Activated CD4-positive, alpha-beta T cell treated with anti-CD3 and anti-CD28 coated beads, Interleukin-2, amount 50 U/mL, for 4 hours (primary cell): ENCODE measurements around the gene ABCF1.
"Not testable (repeated sequence)": the region's sequence is repeated elsewhere in the genome, so short reads cannot be mapped to it uniquely, and the experiment has no call there.

Experiments
- DNase-seq, 2 experiments: peaks; one replicate each; pipeline ENCODE4 v3.0.0-alpha.2; 2020

ABCF1 gene

DNA sequence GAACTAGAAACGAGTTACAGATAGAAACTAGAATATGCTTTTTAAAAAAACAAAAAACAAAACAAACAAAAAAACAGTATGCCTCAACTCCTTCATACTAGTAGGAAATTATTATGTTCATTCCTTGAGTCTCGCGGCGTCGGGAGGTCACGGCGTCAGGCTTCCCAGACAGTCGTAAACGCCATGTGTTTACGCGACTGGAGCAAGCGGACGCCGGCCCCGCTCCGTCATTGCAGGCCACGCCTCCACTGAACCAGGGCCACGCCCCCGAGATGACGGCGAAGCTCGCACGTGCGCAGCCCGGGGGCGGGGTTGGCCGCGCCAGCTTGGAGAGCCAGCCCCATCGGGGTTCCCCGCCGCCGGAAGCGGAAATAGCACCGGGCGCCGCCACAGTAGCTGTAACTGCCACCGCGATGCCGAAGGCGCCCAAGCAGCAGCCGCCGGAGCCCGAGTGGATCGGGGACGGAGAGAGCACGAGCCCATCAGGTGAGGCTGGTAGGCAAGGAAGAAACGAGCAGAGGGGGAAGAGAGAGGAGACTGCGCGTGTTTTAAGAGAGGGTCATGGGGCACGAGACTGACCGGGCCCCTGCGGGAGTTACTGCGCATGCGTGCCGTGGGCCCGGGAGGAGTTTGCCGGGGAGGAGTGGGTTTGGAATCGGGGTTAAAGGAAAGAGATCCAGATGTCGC, at the start of gene ABCF1:
Gene ABCF1 (plus strand): TSS at position 368 of the 687 bp plus-strand sequence. CDS start 46 bp downstream, at position 414.
- peak; percentile 99 for DNase-seq

DNA sequence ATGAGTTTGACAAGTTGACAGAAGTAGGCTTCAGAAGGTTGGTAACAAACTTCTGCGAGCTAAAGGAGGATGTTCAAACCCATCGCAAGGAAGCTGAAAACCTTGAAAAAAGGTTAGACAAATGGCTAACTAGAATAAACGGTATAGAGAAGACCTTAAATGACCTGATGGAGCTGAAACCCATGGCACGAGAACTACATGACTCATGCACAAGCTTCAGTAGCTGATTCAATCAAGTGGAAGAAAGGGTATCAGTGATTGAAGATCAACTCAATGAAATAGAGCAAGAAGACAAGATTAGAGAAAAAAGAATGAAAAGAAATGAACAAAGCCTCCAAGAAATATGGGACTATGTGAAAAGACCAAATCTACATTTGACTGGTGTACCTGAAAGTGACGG, 49.3 kb upstream of the ABCF1 start:
- not testable (repeated sequence) for DNase-seq

DNA sequence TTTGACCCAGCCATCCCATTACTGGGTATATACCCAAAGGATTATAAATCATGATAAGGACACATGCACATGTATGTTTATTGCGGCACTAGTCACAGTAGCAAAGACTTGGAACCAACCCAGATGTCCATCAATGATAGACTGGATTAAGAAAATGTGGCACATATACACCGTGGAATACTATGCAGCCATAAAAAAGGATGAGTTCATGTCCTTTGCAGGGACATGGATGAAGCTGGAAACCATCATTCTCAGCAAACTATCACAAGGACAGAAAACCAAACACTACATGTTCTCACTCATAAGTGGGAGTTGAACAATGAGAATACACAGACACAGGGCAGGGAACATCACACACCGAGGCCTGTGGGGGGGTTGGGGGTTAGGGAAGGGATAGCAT, 44.8 kb upstream of the ABCF1 start:
- not testable (repeated sequence) for DNase-seq

DNA sequence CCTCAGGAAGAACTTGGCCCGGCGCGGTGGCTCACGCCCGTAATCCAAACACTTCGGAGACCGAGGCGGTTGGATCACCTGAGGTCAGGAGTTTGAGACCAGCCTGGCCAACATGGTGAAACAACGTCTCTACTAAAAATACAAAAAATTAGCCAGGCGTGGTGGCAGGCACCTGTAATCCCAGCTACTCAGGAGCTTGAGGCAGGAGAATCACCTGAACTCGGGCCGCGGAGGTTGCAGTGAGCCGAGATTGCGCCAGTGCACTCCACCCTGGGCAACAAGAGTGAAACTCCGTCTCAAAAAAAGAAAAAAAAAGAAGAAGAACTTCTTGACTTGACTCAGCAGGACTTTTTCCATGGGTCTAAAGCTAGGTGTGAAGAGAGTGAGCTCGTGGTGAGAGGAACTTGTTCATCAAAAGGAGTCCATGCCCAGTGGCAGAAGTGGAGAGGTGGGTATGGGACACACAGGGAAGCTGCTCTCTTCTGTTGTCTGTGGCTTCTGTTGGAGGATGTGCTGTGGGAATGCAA, 41.8 kb upstream of the ABCF1 start:
- peak in 1 of 2 experiments; percentile 43 for DNase-seq

DNA sequence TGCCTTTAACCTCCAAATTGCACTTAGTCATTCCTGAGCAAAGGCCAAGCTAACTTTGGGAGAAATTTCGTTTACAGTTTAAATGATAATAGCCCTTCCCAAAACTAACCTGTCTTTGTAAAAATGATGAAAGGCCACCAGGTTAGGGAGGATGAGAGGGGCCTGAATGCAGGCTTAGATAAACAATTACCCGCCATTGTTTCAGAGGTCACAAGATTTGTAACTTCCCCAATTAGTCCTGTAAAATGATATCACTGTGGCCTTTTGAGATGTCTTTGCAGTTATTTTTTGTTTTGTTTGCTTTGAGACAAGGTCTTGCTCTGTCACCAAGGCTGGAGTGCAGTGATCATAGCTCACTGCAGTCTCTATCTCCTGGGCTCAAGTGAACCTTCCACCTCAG, 41.2 kb upstream of the ABCF1 start:
- DNase-seq = no peak

DNA sequence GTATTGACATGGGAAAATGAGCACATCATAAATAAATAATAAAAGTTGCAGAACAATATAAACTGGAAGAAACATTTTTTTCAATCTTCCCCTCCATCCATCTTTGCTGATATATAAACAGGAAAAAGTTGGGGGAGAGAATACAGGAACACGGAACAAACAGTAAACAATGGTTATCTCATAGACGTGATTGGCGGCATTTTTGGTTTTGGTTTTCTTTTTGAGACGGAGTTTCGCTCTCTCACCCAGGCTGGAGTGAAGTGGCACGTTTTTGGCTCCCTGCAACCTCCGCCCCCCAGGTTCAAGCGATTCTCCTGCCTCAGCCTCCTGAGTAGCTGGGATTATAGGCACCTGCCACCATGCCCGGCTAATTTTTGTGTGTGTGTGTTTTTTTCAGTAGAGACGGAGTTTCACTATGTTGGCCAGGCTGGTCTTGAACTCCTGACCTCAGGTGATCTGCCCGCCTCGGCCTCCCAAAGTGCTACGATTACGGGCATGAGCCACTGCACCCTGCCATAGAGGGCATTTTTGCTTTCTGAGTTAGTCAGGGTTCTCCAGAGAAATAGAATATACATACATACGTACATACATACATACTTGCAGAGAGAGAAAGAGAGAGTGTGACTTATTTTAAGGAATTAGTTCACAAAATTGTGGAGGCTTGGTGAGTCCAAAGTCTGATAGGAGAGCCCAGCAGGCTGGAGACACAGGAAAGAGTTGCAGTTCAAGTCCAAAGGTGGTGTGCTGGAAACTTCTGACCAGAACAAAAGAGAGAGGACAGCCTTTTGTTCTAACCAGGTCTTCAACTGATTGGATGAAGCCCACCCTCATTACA, 37.6 kb upstream of the ABCF1 start:
- no peak for DNase-seq

DNA sequence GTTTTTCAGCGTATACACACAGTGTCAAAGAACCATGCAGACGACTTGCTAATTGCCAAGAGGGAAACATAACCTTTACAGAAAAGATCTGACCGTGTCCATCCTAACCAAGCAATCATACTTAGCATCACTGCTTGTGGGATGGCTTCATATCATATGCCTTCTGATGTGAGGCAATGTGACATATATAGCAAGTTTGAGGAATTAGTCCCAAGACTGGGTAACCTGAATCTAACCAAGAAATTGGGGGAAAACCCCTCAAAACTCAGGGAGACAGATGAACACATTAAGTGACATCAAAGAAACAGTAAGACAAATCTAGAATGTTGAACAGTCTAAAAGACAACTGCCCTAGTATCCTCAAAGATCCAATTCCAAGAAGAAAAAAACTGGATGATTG, 33.3 kb upstream of the ABCF1 start:
- no peak for DNase-seq

DNA sequence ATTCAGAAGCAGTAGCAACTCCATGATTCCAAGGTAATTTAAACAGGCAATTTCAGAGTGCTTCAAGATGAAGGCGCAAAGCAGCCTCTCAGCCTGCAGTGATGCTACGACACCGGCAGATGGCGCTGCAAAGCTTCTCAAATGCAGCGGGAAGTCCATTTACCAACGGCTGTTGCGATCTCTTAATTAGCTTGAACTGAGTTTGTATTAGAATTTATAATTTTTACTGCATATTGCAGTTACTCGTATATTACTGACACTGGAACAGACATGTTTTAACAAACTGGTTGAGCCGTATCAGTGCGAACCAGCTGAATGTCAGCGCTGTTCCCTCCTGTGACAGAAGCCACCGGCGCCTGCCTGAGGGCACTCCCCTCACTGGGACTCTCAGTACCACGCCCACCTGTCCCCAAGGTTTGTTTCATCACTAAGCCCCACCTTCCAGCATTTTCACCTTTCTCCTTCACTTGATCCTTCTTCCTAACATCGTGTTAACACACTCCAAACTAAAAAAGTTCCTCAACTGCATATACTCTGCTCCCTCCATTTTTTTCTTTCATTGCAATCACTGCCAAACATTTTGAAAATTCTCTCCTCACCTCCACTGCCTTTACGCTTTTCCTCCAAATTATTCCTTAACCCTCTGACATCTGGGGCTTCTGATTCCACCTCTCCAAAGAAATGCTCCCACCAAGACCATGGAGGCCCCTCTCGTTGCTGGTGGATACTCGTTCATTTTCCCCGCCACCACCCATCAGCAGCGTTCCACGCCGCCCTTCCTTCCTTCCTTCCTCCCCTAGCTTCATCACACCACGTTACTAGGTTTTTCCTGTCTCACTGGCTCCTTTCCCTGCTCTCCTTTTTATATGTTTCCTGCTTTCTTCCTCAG, 29.5 kb upstream of the ABCF1 start:
- peak; percentile 72 for DNase-seq

DNA sequence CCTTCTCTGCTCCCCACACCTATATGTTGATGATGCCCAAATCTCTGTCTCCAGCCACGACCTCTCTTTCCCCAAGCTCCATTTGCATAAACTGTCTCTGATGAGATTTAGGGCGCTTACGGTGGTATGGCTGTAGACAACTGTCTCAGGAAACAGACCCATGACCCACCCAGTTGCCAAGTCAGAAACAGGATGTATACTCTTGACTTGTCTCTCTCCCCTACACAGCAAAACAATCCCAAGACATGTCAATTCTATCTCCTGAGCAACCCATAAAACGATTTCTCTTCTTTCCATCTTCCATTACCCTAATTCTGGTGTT, 28.9 kb upstream of the ABCF1 start:
- no peak for DNase-seq

DNA sequence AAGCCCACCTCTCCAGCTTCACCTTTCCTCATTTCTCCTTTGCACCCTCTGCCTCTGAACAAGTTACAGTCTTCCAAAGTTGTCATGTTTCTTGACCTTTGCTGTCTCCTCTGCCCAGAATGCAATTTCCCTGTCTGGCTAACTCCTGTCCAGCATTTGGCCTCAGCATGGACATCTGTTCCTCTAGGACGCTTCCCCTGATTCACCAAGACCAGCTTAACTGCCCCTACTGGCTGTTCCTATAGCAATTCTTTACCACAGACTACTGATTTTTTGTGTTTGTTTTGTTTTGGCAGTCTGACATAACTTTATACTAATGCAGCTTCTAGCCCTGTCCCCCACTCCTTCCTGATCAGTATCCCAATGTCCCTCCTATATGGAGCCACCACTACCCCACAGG, 28.3 kb upstream of the ABCF1 start:
- no peak for DNase-seq

DNA sequence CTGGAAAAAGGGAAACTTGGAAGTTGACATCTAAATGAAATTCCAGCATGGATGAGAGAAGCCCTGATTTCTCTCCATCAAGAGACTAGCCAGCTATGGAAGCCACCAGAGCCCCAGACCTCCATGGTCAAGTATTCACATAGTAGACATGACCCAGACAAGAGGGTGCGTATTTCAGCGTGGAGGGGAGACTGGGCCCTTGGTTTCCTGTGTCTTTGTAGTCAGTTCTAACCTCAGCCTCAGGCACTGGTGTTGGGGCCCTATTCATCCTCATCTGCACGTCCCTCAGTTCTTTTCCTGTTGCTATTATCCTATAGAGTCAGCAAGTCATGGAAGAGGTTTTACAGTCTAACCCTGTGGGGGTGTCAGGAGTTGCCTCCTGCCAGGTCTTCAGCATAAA, 27.4 kb upstream of the ABCF1 start:
- DNase-seq = no peak

DNA sequence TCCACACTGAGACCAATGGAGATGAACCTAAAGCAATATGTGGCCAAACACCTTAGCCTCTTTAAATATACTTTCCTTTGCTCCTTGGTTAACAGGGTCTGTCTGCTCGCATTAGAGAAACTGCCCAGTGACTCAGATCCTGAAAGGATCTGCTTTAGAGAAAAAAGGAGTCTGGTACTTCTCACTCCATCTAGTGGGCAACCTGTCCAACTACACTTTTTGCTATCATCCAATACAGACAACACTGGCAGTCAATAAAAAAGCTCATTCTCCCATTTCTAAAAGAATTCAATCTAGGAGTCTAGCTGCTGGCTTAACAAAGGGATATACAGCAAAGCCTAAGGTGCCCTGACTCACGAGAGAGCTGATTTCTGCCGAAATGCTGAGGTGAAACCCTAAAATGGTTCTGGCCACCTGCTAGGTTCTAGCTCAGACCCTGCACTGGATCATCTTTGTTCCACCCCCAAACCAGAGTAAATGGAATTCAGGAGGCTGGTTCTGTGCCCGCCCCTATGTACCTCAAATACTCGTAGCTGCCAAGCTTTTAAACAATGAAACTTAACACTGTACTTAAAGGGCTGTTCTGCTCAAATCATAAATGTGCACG, 26.5 kb upstream of the ABCF1 start:
- no peak for DNase-seq

DNA sequence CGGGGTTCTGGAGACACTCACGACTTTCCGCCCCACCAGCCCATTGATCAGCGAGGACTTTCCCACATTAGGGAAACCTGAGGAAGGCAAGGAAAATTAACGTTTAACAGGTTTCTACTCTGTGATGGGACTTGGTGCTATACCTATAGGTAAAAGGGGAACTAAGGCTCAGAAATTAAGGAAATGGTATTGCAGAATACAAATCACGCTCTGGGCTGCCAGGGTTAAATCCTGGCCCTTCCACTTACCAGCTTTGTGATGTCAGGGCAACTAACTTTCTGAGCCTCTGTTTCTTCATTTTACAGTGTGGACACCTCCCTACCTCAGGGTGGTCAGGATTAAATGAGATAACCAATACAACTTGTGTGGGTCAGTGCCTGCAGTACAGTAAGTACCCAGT, 23.8 kb upstream of the ABCF1 start:
- DNase-seq = no peak

DNA sequence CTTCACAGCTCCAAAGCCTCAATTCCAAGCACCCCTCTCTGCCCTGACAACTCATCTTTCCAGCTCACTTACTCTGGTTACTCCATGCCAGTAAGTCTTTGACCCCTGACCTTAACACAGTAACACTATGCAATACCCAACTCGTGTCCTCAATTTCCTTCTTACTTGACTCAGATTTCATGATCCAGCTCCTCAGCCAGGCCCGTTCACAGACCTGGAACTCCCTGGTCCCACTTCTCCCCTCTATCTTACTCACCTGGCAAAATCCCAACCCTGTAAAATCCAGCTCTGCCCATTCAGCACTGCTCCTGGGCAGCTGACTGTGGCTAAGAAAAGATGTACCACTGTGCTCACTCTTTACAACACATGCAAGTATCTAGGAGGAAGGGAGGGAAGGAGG, 22.9 kb upstream of the ABCF1 start:
- DNase-seq = no peak

DNA sequence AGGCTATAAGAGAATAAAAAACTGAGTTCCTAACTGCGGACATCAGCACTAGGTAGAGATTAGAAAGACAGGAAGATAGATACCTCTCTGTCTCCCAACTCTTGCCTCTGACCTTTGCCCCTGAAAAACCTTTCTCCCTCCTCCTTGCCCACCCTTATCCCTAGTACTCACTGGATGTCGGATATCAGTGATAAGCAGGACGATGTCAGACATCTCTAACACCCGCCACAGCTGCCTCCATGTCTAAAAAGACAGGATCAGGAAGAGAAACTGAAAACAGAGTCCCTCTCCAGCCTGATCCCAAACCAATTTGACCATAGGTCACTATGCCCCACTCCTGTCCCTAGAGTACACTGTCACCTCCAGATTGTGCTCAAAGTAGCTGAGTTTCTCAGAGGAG, 16.8 kb upstream of the ABCF1 start:
- no peak for DNase-seq

DNA sequence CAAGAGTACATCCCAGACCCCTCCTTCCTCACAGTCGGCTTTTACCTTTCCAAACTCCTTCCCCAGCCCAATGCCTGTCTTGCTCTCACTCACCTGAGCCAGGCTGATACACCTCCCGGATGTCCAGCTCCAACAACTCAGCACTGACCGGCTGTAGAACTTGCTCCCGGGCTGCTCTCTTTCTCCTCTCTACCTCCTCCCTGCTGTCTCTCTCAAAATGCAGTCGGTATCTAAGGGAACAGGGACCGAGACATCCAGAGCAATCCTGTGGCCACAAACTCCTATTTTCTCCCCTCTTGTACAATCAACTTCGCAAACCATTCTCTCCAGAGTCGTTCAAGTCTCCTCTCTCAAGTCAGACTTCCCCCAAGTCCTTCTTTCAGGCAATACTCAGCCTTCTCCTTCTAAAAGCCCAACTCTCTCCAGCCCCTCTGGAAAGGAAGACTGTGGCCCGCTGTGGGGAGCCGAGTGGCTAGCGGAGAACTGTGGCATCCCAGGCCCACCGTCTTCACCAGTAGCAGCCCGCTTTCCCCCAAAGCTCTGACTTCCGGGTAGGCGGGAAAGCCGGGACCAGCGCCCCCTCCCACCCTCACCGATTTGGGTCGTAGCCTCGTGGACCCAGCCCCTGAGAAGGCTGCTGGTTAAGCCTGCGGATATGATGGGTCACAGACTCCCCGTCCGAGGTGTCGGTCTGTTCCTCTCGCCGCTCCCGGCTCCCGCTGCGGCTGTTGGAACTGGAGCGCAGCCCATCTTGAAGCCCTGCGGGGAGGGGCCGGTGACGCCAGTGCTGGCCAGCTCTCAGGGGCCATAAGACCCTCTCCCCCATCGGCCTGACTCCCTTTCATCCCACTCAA, 16.1 kb upstream of the ABCF1 start:
- DNase-seq = no peak

DNA sequence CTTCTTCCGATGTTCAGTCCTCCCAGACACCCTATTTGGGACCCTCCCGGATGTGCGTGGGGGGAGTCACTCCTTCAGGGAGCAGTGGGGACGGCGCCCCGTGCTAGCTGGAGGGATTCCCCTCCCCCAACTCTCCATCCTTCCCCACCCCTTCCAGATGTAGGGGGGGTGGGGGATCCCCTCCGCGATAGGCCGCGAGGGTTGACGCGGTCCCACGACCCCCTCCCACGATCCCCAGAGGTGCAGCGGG, 15.5 kb upstream of the ABCF1 start:
- DNase-seq = no peak

DNA sequence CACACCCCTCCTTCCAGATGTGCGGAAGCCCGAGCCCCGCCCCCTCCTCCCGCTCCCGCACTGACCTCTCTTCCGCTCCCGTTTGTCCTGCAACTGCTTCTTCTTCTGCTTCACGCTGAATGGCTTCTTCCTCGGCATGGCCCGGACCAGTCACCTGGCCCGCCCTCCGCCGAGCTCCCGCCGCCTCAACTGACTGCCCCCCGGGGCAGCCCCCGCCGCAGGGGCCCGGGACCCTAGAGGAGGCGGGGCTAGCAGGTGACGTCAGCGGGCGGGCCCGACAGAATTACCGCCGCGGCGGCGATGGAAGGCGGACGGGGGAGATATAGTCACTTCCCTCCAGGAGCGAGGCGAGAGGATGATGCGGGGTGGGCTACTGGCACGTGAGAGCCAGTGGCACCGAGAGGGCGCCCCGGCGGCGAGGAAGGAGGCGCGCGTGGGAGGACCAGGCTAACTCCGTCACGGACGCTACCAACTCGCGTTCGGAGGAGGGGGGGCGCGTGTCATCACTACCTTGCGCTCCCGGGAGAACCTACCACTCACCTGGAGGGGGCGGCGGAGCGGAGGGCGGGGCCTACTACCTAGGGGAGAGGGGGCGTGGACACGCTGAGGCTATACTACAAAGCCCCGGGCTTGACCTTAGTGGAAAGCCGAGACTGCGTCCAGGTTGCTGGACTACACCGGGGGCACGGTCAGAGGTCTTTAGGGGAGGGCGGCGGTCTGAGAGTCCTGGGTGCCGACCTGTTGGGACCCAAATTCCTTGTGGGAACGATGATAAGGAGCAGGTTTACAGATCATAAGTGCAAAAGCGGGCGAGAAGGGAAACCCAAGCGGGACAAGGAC, 15.0 kb upstream of the ABCF1 start, which contains the start of gene GNL1:
Gene GNL1 (minus strand): TSS at position 424 of the 840 bp plus-strand sequence. CDS start 286 bp downstream, at position 138.
- DNase-seq = peak; percentile 100

DNA sequence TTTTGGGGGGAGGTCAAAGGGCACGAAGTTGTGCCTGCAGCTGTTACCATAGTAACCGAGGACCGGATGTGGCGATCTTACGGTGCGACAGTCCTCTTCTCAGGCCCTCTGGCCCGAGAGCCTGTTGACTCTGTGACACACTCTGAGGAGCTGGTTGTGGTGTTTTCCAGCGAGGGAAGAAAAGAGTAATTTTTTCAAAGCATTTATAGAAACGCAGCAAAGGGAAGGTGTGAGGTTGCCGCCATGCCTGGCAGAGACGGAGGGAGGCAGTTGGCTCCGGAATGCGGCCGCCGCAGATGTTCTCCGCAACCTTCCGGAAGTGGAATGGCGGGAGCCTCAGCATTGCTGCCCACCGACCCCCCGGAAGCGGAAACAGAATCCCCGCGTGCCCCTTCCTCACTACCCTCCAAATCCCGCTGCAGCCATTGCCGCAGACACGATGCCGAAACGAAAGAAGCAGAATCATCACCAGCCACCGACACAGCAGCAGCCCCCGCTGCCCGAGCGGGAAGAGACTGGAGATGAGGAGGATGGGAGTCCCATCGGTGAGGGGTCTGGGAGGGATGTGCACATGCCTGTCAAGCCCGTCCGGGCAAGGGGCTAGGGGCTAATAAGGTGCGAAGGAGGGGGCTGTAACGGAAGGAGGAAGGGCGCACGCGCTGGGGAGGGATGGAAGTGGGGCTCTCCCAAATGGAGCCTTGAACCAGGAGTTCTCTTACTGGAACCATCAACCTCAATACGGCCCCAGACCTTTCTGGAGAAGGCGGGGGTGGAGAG, 14.1 kb upstream of the ABCF1 start, which contains the start of gene PRR3:
Gene PRR3 (plus strand): TSS at position 390 of the 777 bp plus-strand sequence. CDS start 50 bp downstream, at position 440.
- DNase-seq = peak; percentile 69 to 71

DNA sequence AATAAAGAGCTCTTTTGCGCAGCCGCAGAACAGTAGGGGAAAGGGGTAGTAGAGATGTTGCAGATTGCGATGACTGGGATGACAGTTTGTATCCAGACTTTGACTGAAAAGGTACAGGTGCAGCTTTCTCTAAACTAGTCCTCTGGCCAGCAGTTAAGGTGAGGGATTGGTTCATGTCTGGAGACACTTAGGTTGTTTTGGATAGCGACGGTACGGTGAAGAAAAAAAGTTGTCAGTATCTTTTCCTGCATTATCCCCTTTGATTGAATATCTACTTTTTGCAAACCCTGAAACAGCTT, 13.6 kb upstream of the ABCF1 start:
- no peak for DNase-seq
